ENCODE measurements around the gene EIF2S3B.

Gene EIF2S3B

DNA sequence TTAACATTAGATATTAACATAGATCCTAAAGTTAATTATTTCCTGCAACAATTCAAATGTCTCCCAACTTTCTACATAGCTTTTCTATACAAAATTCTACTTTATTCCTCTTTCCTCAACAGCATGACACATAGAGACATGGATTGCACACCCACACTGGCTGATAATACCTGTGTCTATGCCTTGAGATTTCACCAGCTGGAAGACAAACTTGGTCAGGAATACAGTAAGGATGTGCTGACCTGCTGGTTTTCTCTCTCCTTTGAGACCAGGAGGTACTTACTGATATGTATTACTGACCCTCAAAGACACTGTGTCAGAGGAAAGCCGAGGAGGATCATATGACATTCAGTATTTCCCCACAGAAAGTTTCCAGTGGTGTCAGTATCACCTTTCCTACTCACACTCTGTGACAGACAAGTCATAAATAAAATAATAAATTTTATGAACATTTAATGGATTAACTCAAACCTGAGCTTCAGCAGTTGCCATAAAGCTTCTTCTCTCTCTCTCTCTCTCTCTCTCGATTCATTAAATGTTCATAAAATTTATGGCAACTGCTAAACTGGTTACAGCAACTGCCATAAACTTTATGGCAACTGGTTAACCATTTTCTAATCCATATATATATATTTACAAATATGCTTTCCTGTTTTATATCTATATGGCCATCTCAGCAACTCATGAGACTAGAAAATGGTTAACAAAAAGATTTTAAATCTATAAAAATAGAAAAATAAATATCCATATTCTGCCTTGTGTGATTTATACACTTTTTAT lies 22.7 kb downstream of the EIF2S3B start:
- Mint-ChIP-seq H3K27ac (no peak overlapping the region), H3K4me1 (no peaks in the 10 kb centered on the region), H3K9me3 (no peaks in the 10 kb centered on the region), H3K36me3 (no peaks in the 10 kb centered on the region), H3K4me3 (no peak overlapping the region)
- DNase-seq (ENCODE audit: low spot score in 2 of 2), result no peak
- ATAC-seq, result no peak

- no peak overlapping the region for H3K27ac Mint-ChIP-seq
- no peaks in the 10 kb centered on the region for H3K4me1 Mint-ChIP-seq
- ATAC-seq (no peak), DNase-seq (ENCODE audit: low spot score in 2 of 2) (no peak)
- H3K36me3 Mint-ChIP-seq, result no peaks in the 10 kb centered on the region
- no peaks in the 10 kb centered on the region for H3K9me3 Mint-ChIP-seq
- no peak overlapping the region for H3K4me3 Mint-ChIP-seq
Observed at GRCh38 chr12:10529603-10530002, 23.9 kb downstream of the EIF2S3B start.

DNA sequence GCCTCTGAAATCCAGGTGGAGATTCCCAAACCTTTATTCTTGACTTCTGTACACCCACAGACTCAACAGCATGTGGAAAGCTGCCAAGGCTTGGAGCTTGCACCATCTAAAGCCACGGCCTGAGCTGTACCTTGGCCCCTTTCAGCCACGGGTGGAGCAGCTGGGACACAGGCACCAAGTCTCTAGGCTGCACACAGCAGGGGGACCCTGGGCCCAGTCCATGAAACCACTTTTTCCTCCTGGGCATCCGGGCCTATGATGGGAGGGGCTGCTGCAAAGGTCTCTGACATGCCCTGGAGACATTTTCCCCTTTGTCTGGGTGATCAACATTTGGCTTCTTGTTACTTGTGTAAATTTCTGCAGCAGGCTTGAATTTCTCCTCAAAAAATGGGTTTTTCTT lies 32.0 kb downstream of the EIF2S3B start:
- Mint-ChIP-seq H3K36me3 (peaks cover 6% of the 10 kb centered on the region), H3K4me1 (peaks cover 21% of the 10 kb centered on the region), H3K27ac (no peak overlapping the region), H3K4me3 (no peak overlapping the region), H3K9me3 (no peaks in the 10 kb centered on the region)
- ATAC-seq, result no peak
- no peak for DNase-seq (ENCODE audit: low spot score in 2 of 2)

GRCh38 chr12:10540776-10541205 lies 35.1 kb downstream of the EIF2S3B start:
- H3K4me1 Mint-ChIP-seq, result peaks cover 21% of the 10 kb centered on the region
- peaks cover 6% of the 10 kb centered on the region for H3K36me3 Mint-ChIP-seq
- ATAC-seq (peak; percentile 97), DNase-seq (ENCODE audit: low spot score in 2 of 2) (no peak)
- H3K9me3 Mint-ChIP-seq, result no peaks in the 10 kb centered on the region
- peak overlapping the region; percentile 79 for H3K27ac Mint-ChIP-seq
- H3K4me3 Mint-ChIP-seq, result peak overlapping the region; percentile 34

DNA sequence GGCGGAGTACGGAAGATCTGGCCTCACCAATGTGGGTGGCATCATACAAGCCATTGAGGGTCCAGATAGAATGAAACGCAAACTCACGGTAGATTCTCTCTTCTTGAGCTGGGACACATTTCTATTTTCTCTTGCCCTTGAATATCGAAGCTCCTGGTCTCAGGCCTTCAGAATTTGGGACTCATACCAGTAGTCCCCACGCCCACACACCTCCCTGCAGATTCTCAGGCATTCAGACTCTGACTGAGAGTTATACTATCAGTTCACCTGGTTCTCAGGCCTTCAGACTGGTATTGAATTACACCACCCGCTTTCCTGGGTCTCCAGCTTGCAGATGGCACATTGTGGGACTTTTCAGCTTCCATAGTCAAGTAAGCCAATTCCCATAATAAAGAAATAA lies 37.8 kb downstream of the EIF2S3B start:
- no peak for DNase-seq (ENCODE audit: low spot score in 2 of 2)
- no peak for ATAC-seq
- Mint-ChIP-seq H3K4me1 (peaks cover 21% of the 10 kb centered on the region), H3K27ac (no peak overlapping the region), H3K4me3 (no peak overlapping the region), H3K36me3 (peaks cover 6% of the 10 kb centered on the region), H3K9me3 (no peaks in the 10 kb centered on the region)

DNA sequence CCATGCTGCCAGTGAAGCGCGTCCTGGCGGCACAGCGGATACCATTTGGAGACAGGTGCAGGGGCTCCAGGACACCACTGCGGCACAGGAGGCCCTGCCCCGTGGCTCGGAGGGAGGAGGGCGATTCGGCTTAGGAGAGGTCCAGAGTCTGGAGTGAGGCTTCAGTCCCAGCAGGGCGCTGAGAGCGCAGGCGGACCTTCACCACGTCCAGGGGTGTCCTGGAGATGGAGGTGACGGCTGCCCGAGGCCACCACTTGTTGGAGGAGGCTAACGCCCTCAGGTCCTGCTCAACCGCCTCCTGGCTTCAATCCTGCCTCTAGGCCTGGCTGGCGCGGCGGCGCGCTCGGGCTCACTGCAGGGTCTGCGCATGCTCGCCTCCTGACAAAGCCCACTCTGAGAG lies 45.7 kb downstream of the EIF2S3B start:
- Mint-ChIP-seq H3K27ac (no peak overlapping the region), H3K4me3 (no peak overlapping the region), H3K4me1 (peaks cover 35% of the 10 kb centered on the region), H3K36me3 (peaks cover 34% of the 10 kb centered on the region), H3K9me3 (peaks cover 3% of the 10 kb centered on the region)
- ATAC-seq (no peak), DNase-seq (ENCODE audit: low spot score in 2 of 2) (no peak)

- H3K36me3 Mint-ChIP-seq, result peaks cover 52% of the 10 kb centered on the region
- H3K4me3 Mint-ChIP-seq, result peak overlapping the region; percentile 81
- DNase-seq (ENCODE audit: low spot score in 2 of 2) (peak in 1 of 2 donors; percentile 74), ATAC-seq (peak; percentile 80)
- H3K27ac Mint-ChIP-seq, result peak overlapping the region; percentile 98
- H3K9me3 Mint-ChIP-seq, result peaks cover 3% of the 10 kb centered on the region
- H3K4me1 Mint-ChIP-seq, result peaks cover 43% of the 10 kb centered on the region
Observed at GRCh38 chr12:10553148-10553547, 47.5 kb downstream of the EIF2S3B start.

DNA sequence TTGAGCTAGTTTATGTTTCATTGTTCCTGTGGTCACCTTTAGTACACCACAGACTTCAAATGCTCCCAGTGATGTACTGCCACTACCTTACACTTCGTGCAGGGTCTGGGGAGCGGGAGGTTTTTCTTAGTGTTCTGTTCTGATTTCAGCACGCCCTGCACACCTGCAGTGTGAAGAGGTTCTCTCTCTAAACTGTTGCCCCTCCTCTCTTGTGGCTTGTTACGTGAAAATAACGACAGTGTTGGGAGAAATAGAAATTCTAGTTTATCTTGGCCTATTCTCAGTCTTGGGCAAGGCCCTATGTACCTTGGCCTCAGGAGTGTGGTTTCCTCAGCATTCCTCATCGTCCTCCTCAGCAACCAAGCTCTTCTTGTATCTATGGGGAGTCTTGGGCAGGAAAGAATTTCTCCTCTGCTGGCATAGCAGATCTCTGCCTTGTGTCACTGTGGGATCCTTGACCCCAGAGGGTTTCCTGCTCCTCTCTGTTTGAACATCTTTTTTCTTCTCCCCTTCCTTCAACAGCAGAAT lies 48.6 kb downstream of the EIF2S3B start:
- Mint-ChIP-seq H3K4me3 (peak overlapping the region; percentile 81), H3K9me3 (peaks cover 3% of the 10 kb centered on the region), H3K4me1 (peaks cover 55% of the 10 kb centered on the region), H3K27ac (peak overlapping the region; percentile 98), H3K36me3 (peaks cover 63% of the 10 kb centered on the region)
- DNase-seq (ENCODE audit: low spot score in 2 of 2), result peak in 1 of 2 donors; percentile 75
- ATAC-seq, result peak; percentile 62

DNA sequence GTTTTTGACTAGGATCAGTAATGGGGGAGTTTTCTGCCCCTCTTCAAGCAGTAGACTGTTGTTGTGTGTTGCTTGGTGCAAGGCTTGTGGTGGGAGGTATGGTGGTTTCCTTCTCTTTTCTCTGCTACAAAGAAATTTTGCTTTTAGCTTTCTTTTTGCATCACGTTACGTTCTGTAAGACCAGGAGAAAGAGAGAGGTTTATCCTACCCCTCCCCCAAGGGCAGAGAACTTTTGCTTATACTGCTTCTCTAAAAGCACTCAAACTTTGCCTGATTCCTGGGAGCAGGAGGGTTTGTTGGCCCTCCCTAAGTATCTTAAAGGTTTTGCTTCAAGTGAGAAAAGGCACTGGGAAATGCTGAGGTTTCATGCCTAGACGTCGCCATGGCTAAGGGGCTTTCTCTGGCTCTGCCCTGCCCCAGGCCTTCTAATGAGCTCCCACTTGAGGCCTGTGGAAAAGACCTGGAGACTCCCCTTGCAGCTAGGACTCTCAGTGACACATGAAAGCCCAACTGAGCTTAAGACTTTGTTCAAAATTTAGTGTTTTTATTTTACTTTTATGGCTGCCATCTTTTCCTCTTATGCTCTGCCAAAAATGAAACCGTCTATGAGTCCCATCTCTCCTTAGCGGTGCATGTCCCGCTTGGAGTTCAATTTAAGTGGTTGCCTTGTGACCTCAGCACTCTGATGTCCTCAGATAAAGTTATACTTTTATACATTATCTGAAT lies 49.2 kb downstream of the EIF2S3B start:
- Mint-ChIP-seq H3K4me1 (peaks cover 58% of the 10 kb centered on the region), H3K27ac (peak overlapping the region; percentile 98), H3K9me3 (peaks cover 3% of the 10 kb centered on the region), H3K4me3 (peak overlapping the region; percentile 81), H3K36me3 (peaks cover 70% of the 10 kb centered on the region)
- peak in 1 of 2 donors; percentile 82 for DNase-seq (ENCODE audit: low spot score in 2 of 2)
- ATAC-seq, result peak; percentile 41

DNA sequence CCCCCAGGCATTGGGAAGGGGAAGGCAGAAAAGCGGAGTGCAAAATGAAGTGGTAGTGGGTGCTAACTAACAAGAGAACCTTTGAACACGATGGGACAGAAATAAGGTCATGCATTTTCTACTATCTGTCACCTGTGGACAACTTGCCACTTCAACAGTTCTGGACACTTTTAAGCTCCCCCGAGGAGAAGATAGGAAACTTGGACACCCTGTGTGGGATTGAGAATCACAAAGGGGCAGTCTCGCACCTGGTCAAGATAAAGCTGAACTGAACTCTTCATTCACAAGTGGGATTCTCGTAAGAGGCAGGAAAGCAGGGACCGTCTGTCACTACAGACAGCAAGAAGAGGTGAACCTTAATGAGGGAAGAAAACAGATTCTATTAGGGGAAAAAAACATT lies 51.6 kb downstream of the EIF2S3B start:
- peaks cover 55% of the 10 kb centered on the region for H3K4me1 Mint-ChIP-seq
- peaks cover 3% of the 10 kb centered on the region for H3K9me3 Mint-ChIP-seq
- DNase-seq (ENCODE audit: low spot score in 2 of 2), result peak in 1 of 2 donors; percentile 67
- H3K36me3 Mint-ChIP-seq, result peaks cover 89% of the 10 kb centered on the region
- H3K4me3 Mint-ChIP-seq, result peak overlapping the region; percentile 68
- H3K27ac Mint-ChIP-seq, result peak overlapping the region; percentile 92
- ATAC-seq, result no peak

GRCh38 chr12:10557766-10558165 lies 52.1 kb downstream of the EIF2S3B start:
- no peak for ATAC-seq
- Mint-ChIP-seq H3K27ac (peak overlapping the region; percentile 92), H3K36me3 (peaks cover 93% of the 10 kb centered on the region), H3K9me3 (peaks cover 3% of the 10 kb centered on the region), H3K4me3 (peak overlapping the region; percentile 68), H3K4me1 (peaks cover 55% of the 10 kb centered on the region)
- DNase-seq (ENCODE audit: low spot score in 2 of 2), result no peak

Data from stimulated activated effector memory CD8-positive, alpha-beta T cell treated with anti-CD3 and anti-CD28 coated beads, Interleukin-12 subunit alpha, Interleukin-12 subunit beta, amount 100 ng/mL, for 72 hours (primary cell).